Type B pancreatic cell (in vitro differentiated cells): ENCODE results near the gene GLDC. TPM values are rescaled to one million over a fixed set of nuclear protein-coding genes. Genes with fewer than 3 reads are reported as not detected.

Source experiments
- DNase-seq: peaks from one replicate; pipeline ENCODE4 v3.0.0; 2021; ENCODE audit warnings: mixed read lengths; ENCODE audit not compliant: unreplicated experiment; ENCODE audit errors: extremely low spot score
- H3K27ac Mint-ChIP-seq: 2 replicates; pipeline ENCODE4 v1.8.0; 2021; ENCODE audit warnings: mild to moderate bottlenecking, mixed read lengths
- H3K27me3 Mint-ChIP-seq: 2 replicates; pipeline ENCODE4 v1.8.0; 2021; ENCODE audit warnings: mixed read lengths
- H3K36me3 Mint-ChIP-seq: 2 replicates; pipeline ENCODE4 v1.8.0; 2021; ENCODE audit warnings: mixed read lengths
- H3K4me1 Mint-ChIP-seq: one replicate; pipeline ENCODE4 v1.8.0; 2021; ENCODE audit warnings: mixed read lengths; ENCODE audit not compliant: unreplicated experiment
- H3K4me3 Mint-ChIP-seq: 2 replicates; pipeline ENCODE4 v1.8.0; 2021; ENCODE audit warnings: mild to moderate bottlenecking, mixed read lengths
- H3K9me3 Mint-ChIP-seq: 2 replicates; pipeline ENCODE4 v1.8.0; 2021; ENCODE audit warnings: mixed read lengths
- total RNA-seq: library from RNA; stranded (reverse); gene quantifications from 2 replicates; pipeline ENCODE4 v1.2.1, GENCODE V29; 2021; ENCODE audit warnings: low replicate concordance
- TF ChIP-seq, protein P1 (sequence below): fragments of 200-600 bp; sonication (generic); conservative IDR thresholded peaks from 2 replicates; pipeline ENCODE4 v1.5.0; 2021; ENCODE audit warnings: antibody characterized with exemption, mild to moderate bottlenecking

GLDC gene
- total RNA-seq, 1 donor from 2014 or later = 11.8 TPM

- Mint-ChIP-seq H3K4me1 (no peaks in the 10 kb centered on the region), H3K9me3 (no peaks in the 10 kb centered on the region), H3K36me3 (no peaks in the 10 kb centered on the region), H3K4me3 (no peak overlapping the region), H3K27ac (no peak overlapping the region), H3K27me3 (no peaks in the 10 kb centered on the region)
- DNase-seq = no peak
- TF ChIP-seq, protein P1, sequence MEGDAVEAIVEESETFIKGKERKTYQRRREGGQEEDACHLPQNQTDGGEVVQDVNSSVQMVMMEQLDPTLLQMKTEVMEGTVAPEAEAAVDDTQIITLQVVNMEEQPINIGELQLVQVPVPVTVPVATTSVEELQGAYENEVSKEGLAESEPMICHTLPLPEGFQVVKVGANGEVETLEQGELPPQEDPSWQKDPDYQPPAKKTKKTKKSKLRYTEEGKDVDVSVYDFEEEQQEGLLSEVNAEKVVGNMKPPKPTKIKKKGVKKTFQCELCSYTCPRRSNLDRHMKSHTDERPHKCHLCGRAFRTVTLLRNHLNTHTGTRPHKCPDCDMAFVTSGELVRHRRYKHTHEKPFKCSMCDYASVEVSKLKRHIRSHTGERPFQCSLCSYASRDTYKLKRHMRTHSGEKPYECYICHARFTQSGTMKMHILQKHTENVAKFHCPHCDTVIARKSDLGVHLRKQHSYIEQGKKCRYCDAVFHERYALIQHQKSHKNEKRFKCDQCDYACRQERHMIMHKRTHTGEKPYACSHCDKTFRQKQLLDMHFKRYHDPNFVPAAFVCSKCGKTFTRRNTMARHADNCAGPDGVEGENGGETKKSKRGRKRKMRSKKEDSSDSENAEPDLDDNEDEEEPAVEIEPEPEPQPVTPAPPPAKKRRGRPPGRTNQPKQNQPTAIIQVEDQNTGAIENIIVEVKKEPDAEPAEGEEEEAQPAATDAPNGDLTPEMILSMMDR = no peak
Measured at GRCh38 chr9:6579613-6580012, 65.9 kb downstream of the GLDC start.

- Mint-ChIP-seq H3K4me1 (no peaks in the 10 kb centered on the region), H3K4me3 (no peak overlapping the region), H3K27me3 (no peaks in the 10 kb centered on the region), H3K27ac (no peak overlapping the region), H3K9me3 (no peaks in the 10 kb centered on the region), H3K36me3 (no peaks in the 10 kb centered on the region)
- DNase-seq = no peak
- TF ChIP-seq, protein P1 = no peak
Measured at GRCh38 chr9:6576987-6577386, 68.5 kb downstream of the GLDC start.

DNA sequence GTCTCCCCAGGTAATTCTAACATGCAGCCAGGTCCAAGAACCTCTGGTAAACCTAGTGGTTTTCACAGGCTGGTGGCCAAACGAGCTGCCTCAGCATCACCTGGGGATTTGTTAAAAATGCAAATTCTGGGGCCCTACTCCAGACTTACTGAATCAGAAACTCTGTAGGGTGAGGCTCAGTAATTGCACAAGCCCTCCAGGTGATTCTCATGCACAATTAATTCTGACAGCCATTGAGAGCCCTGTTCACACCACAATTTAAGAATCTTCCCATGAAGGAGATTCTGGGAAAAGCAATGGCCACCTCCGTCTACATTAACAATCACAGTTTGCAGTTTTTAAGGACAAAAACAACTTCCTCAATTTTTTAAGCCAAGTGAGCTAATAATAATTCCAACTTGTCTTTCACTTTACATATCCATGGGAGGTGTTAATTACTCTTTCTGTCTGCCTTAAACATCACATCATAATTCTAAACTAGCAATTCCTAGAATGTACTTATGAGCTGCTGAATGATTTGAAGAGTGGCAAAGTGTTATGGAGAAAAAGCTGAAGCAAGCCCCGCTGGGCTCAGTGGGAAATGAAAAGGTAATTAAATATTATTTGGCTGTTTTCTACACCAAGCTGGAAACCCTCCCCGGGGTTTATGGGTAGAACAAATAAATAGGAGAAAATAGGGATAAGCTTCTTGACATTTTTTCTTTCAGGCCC is 70.0 kb downstream of the GLDC start:
- H3K4me3 Mint-ChIP-seq = no peak overlapping the region
- H3K9me3 Mint-ChIP-seq = no peaks in the 10 kb centered on the region
- no peaks in the 10 kb centered on the region for H3K4me1 Mint-ChIP-seq
- H3K36me3 Mint-ChIP-seq = no peaks in the 10 kb centered on the region
- no peak for DNase-seq
- TF ChIP-seq, protein P1 = no peak
- no peak overlapping the region for H3K27ac Mint-ChIP-seq
- H3K27me3 Mint-ChIP-seq = no peaks in the 10 kb centered on the region

GRCh38 chr9:6567140-6567591 is 78.4 kb downstream of the GLDC start:
- H3K9me3 Mint-ChIP-seq = no peaks in the 10 kb centered on the region
- H3K27ac Mint-ChIP-seq = no peak overlapping the region
- no peaks in the 10 kb centered on the region for H3K4me1 Mint-ChIP-seq
- H3K4me3 Mint-ChIP-seq = no peak overlapping the region
- TF ChIP-seq, protein P1 = no peak
- H3K27me3 Mint-ChIP-seq = no peaks in the 10 kb centered on the region
- no peaks in the 10 kb centered on the region for H3K36me3 Mint-ChIP-seq
- no peak for DNase-seq

DNA sequence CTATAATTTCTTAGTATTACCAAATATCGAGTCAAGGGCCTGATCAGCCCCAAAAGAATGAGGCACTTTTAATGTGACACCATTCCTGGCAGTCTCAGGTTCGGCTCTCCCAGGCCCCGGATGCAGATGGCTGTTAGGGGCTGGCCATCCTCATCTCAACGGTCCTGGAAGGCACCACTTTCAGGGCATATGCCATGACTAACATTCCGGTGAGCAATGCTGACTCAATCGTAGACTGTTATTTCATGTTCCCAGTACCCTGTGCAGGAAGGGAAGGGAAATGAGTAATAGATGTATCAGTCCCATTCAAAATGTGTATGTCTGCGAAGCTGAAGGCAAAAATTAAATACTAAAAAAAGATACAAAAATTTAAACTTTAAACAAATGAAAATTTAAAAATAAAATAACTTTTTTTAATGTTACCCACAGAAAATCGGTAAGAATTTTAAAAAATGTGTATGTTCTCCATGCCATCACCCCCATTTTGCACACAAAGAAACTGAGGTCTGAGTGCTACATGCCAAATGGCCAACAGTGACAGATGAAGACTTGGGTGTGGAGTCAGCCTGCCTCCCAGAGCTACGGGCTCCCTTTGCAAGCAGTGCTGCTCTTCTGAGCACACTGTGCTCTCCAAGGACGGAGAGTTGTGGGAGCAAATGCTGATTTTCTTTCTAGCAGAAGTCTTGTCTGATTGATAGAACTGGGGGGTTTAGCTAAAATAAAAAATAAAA is 79.0 kb downstream of the GLDC start:
- DNase-seq = no peak
- H3K4me3 Mint-ChIP-seq = no peak overlapping the region

More for the DNA sequence above, 79.0 kb downstream of the GLDC start:
- H3K4me1 Mint-ChIP-seq = no peaks in the 10 kb centered on the region
- H3K9me3 Mint-ChIP-seq = no peaks in the 10 kb centered on the region
- TF ChIP-seq, protein P1 = no peak
- no peaks in the 10 kb centered on the region for H3K36me3 Mint-ChIP-seq
- no peak overlapping the region for H3K27ac Mint-ChIP-seq
- H3K27me3 Mint-ChIP-seq = no peaks in the 10 kb centered on the region
